Hematopoietic multipotent progenitor cell treated with erythropoietin and hydrocortisone succinate and interleukin-3 and kit ligand, for 6 days (in vitro differentiated cells): Measurements from ENCODE around the gene PLCB1.

Source experiments
- DNase-seq: peaks from one replicate; pipeline ENCODE4 v3.0.0-alpha.2; 2015

The PLCB1 gene

GRCh38 chr20:8161264-8162071, 29.4 kb downstream of the PLCB1 start:
- DNase-seq, result no peak

GRCh38 chr20:8162610-8163009, 30.5 kb downstream of the PLCB1 start:
- DNase-seq, result no peak

GRCh38 chr20:8163543-8163942, 31.5 kb downstream of the PLCB1 start:
- DNase-seq, result no peak

- no peak for DNase-seq
Observed at GRCh38 chr20:8166730-8167129, 34.7 kb downstream of the PLCB1 start.

GRCh38 chr20:8168785-8169288, 36.8 kb downstream of the PLCB1 start:
- no peak for DNase-seq

GRCh38 chr20:8170921-8171320, 38.9 kb downstream of the PLCB1 start:
- no peak for DNase-seq

- DNase-seq, result no peak
Observed at GRCh38 chr20:8172191-8172590, 40.1 kb downstream of the PLCB1 start.

- DNase-seq, result no peak
Observed at GRCh38 chr20:8175741-8176675, 43.9 kb downstream of the PLCB1 start.

GRCh38 chr20:8183526-8183925, 51.5 kb downstream of the PLCB1 start:
- no peak for DNase-seq

- peak; percentile 32 for DNase-seq
Observed at GRCh38 chr20:8187740-8188139, 55.7 kb downstream of the PLCB1 start.

- DNase-seq, result no peak
Observed at GRCh38 chr20:8190043-8190880, 58.2 kb downstream of the PLCB1 start.

GRCh38 chr20:8194721-8195120, 62.7 kb downstream of the PLCB1 start:
- DNase-seq, result no peak

GRCh38 chr20:8196096-8196495, 64.0 kb downstream of the PLCB1 start:
- no peak for DNase-seq

- DNase-seq, result no peak
Observed at GRCh38 chr20:8200220-8200619, 68.2 kb downstream of the PLCB1 start.

GRCh38 chr20:8203366-8203765, 71.3 kb downstream of the PLCB1 start:
- no peak for DNase-seq

GRCh38 chr20:8205996-8206395, 73.9 kb downstream of the PLCB1 start:
- DNase-seq, result no peak

GRCh38 chr20:8208226-8208625, 76.2 kb downstream of the PLCB1 start:
- DNase-seq, result no peak

GRCh38 chr20:8209061-8209460, 77.0 kb downstream of the PLCB1 start:
- DNase-seq, result no peak

- no peak for DNase-seq
Observed at GRCh38 chr20:8210749-8211148, 78.7 kb downstream of the PLCB1 start.

- no peak for DNase-seq
Observed at GRCh38 chr20:8212286-8212685, 80.2 kb downstream of the PLCB1 start.

GRCh38 chr20:8213270-8213669, 81.2 kb downstream of the PLCB1 start:
- DNase-seq, result no peak

GRCh38 chr20:8213831-8214587, 81.9 kb downstream of the PLCB1 start:
- peak; percentile 16 for DNase-seq
